ENCODE results near the gene RNF20.

DNA sequence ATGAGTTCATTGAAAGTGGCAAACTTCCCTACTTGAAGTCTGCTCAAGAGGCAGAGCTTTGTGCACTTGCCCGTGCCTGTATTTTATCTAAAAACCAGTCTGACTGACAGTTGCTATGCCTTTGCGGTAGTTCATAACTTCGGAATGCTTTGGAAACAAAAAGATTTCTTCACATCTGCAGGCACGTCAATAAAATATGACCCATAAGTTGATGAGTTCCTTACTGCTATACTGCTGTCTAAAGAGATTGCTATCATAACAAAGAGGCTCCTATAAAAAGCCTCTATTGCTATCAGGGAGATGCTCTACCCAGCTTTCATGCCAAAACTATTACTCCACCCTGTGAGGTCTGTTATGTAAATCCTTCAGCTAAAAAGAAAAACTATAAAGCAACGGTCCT lies 25.4 kb upstream of the RNF20 start:
- TF ChIP-seq, protein P1, sequence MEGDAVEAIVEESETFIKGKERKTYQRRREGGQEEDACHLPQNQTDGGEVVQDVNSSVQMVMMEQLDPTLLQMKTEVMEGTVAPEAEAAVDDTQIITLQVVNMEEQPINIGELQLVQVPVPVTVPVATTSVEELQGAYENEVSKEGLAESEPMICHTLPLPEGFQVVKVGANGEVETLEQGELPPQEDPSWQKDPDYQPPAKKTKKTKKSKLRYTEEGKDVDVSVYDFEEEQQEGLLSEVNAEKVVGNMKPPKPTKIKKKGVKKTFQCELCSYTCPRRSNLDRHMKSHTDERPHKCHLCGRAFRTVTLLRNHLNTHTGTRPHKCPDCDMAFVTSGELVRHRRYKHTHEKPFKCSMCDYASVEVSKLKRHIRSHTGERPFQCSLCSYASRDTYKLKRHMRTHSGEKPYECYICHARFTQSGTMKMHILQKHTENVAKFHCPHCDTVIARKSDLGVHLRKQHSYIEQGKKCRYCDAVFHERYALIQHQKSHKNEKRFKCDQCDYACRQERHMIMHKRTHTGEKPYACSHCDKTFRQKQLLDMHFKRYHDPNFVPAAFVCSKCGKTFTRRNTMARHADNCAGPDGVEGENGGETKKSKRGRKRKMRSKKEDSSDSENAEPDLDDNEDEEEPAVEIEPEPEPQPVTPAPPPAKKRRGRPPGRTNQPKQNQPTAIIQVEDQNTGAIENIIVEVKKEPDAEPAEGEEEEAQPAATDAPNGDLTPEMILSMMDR (IDR thresholded peaks at IDR 0.05) = no peak
- no peak for TF ChIP-seq EP300 (IDR thresholded peaks at IDR 0.05)
- no peak for TF ChIP-seq POLR2A (IDR thresholded peaks at IDR 0.05)

Measured in ovary (tissue), 3 donors.